Heart left ventricle (tissue), 13 donors: ENCODE results near the gene NLRP14.

Experiments used
- POLR2A ChIP-seq, 2 donors: fragments of 450-650 bp; IDR thresholded peaks; one replicate each; pipeline ENCODE4 v1.6.1; 2017; ENCODE audit warnings: antibody characterized with exemption in 2 of 2, mild to moderate bottlenecking in 2 of 2, moderate library complexity in 2 of 2
- TF ChIP-seq, protein P1 (sequence below), 12 donors: fragments of 200-600 bp; sonication (generic) in 4 of 12; IDR thresholded peaks; one replicate each; pipeline versions ENCODE4 v1.5.0 to v1.8.0; 2018 to 2022; ENCODE audit warnings: antibody characterized with exemption in 12 of 12, mild to moderate bottlenecking in 5 of 12
- donor health status: ischemic (EF 13 %, LVEDD 7.1; RV severe dilation, severe dysfunction).
- donor health status: DM: no; HTN: yes; CAD: no.
- donor health status: DM: no; HTN: no; CAD: no.
- donor health status: ischemic (EF 25% LVEDD 6.9; RV normal size, moderate dysfunction).
- donor health status: ischemic (EF 25% LVEDD 5.7; RV mildly dilated, moderate dysfunction).
- donor health status: ischemic (EF 35%, LVEDD 5.7; RV mildly dilated, moderate dysfunction).
- donor health status: nonischemic (EF 11% LVEDD 7.7; RV severe dilation, severe dysfunction).
- donor health status: DM: yes; HTN: yes; CAD: no.
- donor health status: PGD.
- donor health status: ischemic (EF 29% LVEDD 5.4; RV normal size, mild dysfunction).
- donor health status: nonischemic (EF 23%, LVEDD 6.1; RV moderate dilation, normal function).

GRCh38 chr11:7115780-7116179 lies 95.5 kb downstream of the NLRP14 start:
- TF ChIP-seq POLR2A (IDR thresholded peaks at IDR 0.05), result no peak
- TF ChIP-seq, protein P1, sequence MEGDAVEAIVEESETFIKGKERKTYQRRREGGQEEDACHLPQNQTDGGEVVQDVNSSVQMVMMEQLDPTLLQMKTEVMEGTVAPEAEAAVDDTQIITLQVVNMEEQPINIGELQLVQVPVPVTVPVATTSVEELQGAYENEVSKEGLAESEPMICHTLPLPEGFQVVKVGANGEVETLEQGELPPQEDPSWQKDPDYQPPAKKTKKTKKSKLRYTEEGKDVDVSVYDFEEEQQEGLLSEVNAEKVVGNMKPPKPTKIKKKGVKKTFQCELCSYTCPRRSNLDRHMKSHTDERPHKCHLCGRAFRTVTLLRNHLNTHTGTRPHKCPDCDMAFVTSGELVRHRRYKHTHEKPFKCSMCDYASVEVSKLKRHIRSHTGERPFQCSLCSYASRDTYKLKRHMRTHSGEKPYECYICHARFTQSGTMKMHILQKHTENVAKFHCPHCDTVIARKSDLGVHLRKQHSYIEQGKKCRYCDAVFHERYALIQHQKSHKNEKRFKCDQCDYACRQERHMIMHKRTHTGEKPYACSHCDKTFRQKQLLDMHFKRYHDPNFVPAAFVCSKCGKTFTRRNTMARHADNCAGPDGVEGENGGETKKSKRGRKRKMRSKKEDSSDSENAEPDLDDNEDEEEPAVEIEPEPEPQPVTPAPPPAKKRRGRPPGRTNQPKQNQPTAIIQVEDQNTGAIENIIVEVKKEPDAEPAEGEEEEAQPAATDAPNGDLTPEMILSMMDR (IDR thresholded peaks at IDR 0.05), result no peak
